Measurements from ENCODE around the gene RARA.
A peak's percentile ranks its signal among the peaks of the same experiment; 100 is the strongest.
"Not testable (repeated sequence)": the region's sequence is repeated elsewhere in the genome, so short reads cannot be mapped to it uniquely, and the experiment has no call there.

Gene RARA

DNA sequence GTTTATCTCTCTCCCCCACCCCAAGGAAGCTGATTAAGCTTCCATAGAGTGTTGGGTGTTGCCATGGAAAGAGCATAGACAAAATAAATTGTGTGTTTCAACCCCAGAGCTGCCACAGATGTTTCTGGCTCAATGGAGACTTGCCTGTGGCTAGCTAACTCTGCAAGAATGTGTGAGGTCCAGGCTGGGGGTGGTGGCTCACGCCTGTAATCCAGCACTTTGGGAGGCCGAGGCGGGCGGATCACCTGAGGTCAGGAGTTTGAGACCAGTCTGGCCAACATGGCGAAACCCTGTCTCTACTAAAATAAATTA lies 4.5 kb upstream of the RARA start:
- not testable (repeated sequence) for DNase-seq (ENCODE audit: low spot score in 2 of 2); H3K27me3 ChIP-seq (ENCODE audit: low read depth); H3K9me3 ChIP-seq; H3K4me3 ChIP-seq; H3K4me1 ChIP-seq
- peaks cover 48% of the 10 kb centered on the region for H3K36me3 ChIP-seq (replicated peaks)
- in situ Hi-C loops (cut with MboI; ENCODE audit: low sequenced_read_pairs) = loop anchor here (5.0 kb wide), 1 partner anchor 48 kb away; no protein-coding TSS in a partner anchor

DNA sequence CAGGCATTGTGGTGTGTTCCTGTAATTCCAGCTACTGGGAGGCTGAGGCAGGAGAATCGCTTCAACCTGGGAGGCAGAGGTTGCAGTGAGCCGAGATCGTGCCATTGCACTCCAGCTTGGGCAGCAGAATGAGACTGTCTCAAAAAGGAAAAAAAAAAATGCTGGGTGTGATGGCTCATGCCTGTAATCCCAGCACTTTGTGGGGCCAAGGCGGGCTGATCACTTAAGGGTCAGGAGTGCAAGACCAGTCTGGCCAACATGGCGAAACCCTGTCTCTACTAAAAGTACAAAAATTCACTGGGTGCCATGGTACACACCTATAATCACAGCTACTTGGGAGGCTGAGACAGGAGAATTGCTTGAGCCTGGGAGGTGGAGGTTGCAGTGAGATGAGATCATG lies 4.1 kb upstream of the RARA start:
- not testable (repeated sequence) for H3K27me3 ChIP-seq (ENCODE audit: low read depth); H3K4me3 ChIP-seq; DNase-seq (ENCODE audit: low spot score in 2 of 2); H3K4me1 ChIP-seq; H3K9me3 ChIP-seq
- peaks cover 44% of the 10 kb centered on the region for H3K36me3 ChIP-seq (replicated peaks)
- in situ Hi-C loops (cut with MboI; ENCODE audit: low sequenced_read_pairs) = loop anchor here (5.0 kb wide), 1 partner anchor 47 kb away; no protein-coding TSS in a partner anchor

DNA sequence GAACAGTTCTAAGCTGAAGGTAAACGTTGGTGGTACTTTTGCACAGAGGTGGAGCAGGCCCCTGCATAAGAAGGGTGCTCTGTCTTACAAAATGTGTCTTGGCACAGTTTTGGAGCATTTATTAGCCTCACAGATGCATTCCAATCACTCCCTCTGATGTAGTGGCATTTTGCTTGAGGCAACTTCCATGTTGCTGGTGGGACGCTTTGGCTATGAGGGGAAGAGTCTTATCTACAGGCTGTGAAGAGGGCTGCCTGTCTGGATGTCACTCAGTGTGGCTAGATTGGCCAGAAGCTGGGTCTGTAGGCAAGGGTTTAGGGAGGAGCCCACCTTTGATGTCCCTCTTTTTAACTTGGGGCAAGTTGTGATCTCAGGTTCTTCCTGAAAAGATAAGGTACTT lies 2.6 kb upstream of the RARA start:
- in situ Hi-C loops (cut with MboI; ENCODE audit: low sequenced_read_pairs) = no loop called here
- no peak for DNase-seq (ENCODE audit: low spot score in 2 of 2)
- Histone ChIP-seq H3K27me3 (ENCODE audit: low read depth) (no peaks in the 10 kb centered on the region), H3K4me1 (peaks cover 8% of the 10 kb centered on the region), H3K4me3 (no peak overlapping the region), H3K36me3 (replicated peaks) (peaks cover 29% of the 10 kb centered on the region), H3K9me3 (no peaks in the 10 kb centered on the region)

DNA sequence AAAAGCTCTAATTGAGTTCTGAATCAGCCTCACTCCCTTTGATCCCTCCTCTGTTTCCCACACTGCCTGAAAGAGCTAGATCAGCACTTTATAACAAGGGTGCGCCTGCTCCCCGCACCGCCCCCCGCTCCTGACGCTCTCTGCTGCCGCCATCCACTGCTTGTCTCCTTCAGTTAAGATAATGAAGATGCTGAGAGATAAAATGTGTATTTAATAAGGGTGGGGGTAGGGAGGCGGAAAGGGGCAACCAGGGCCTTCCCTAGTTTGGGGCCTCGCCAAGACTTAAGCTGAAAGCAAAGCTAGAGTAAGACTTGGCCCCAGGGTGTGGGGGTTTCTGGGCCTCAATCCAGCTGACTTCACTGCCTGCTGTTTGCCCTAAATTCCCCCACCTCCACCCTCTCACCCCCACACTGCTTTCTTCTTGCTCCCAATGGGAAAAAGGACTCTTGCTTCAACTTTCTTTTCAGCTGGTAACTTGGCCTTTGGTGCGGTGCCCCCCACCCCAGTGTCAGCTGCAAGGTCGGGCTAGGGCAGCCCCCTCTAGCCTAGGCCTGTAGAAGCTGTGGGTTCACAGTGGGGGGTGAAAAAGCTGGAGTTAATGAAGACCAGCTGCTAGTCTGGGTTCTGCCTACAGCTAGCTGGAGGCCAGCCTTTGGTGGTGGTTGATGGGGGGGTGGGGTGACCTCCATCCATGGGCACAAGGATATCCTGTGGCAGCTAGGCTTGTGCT lies 1.8 kb upstream of the RARA start:
- no peaks in the 10 kb centered on the region for H3K27me3 ChIP-seq (ENCODE audit: low read depth)
- in situ Hi-C loops (cut with MboI; ENCODE audit: low sequenced_read_pairs) = no loop called here
- H3K4me1 ChIP-seq = peaks cover 8% of the 10 kb centered on the region
- H3K36me3 ChIP-seq (replicated peaks) = peaks cover 21% of the 10 kb centered on the region
- DNase-seq (ENCODE audit: low spot score in 2 of 2) = peak in 1 of 2 experiments; percentile 52
- H3K4me3 ChIP-seq = no peak overlapping the region
- H3K9me3 ChIP-seq = no peaks in the 10 kb centered on the region

DNA sequence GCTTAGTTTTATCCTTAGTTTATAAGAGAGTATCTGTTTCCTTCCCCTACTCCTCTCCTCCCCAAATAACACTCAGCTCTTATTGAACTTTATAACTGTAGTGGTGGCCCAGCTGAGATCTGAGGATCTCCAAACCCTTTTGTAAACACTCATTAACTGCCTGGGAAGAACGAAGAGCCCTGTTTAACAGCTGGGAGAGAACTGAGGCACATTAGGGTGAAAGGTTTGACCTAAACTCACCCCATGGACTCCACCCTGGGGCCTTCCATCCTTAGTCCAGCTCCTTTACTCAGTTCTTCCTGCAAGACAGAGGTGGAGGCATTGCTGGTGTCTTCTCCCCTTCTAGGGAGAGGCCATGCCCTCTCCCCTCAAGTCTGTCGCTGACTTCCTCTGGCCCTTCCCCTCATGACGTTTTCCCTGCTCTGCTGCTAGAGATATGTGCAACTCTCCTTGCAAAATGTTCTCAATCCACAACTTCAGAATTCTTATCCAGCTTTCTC lies 1.2 kb upstream of the RARA start:
- in situ Hi-C loops (cut with MboI; ENCODE audit: low sequenced_read_pairs) = no loop called here
- Histone ChIP-seq H3K9me3 (no peaks in the 10 kb centered on the region), H3K4me3 (no peak overlapping the region), H3K4me1 (peaks cover 8% of the 10 kb centered on the region), H3K27me3 (ENCODE audit: low read depth) (no peaks in the 10 kb centered on the region), H3K36me3 (replicated peaks) (peaks cover 15% of the 10 kb centered on the region)
- no peak for DNase-seq (ENCODE audit: low spot score in 2 of 2)

DNA sequence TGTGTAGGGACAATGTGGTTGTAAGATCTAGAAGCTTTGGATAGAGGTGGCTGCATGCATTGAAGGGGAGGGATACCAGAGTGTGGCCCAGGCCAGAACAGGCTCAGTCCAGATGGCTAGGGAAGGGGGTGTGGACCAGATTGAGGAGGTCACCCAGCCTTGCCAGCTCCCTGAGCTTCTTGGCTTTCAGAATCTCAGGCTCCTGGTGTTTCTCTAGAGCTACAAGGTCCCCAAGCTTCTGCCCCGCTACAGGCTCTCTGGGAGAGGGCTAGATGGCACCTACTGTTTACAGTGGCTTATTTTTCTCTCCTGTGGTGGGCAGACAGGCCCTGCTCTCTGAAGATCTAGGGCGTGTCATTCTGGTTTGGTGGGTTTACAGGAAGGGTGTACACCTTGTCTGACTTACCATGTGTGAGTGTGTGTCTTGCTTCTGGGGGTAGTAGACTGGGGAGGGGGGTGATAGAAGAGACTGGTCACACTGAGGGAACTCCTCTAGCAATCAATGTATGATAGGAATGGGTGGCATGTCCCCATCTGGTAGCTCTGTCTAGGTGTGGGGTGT lies 1.1 kb downstream of the RARA start:
- DNase-seq (ENCODE audit: low spot score in 2 of 2) = no peak
- H3K9me3 ChIP-seq = no peaks in the 10 kb centered on the region
- H3K36me3 ChIP-seq (replicated peaks) = no peaks in the 10 kb centered on the region
- H3K27me3 ChIP-seq (ENCODE audit: low read depth) = no peaks in the 10 kb centered on the region
- H3K4me1 ChIP-seq = peaks cover 8% of the 10 kb centered on the region
- in situ Hi-C loops (cut with MboI; ENCODE audit: low sequenced_read_pairs) = no loop called here
- no peak overlapping the region for H3K4me3 ChIP-seq

DNA sequence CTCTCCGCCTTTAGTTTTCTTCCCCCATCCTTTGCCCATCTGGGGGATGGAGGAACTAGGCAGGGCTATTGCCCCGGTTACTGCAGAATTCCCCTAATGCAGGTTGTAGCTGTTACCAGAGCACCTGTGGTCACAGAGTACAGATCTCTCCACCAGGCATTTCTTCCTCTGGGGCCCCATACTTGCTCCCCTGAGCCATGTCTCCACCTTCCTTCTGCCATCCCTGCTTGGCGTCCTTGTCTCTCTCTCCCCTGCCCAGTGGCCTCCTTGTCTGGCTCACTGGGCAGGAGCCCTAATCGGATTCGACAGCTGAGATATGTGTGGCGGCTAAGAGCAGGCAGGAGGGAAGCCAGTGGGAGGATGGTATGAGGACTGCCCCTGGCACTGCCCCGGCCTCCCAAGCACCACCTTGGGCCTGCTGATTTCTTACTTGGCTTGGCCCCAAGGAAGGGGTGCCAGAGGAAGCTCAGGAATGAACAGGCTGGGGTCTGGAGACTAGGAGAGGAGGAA lies 2.0 kb downstream of the RARA start:
- Histone ChIP-seq H3K4me3 (no peak overlapping the region), H3K27me3 (ENCODE audit: low read depth) (no peaks in the 10 kb centered on the region), H3K9me3 (no peaks in the 10 kb centered on the region), H3K4me1 (peaks cover 8% of the 10 kb centered on the region), H3K36me3 (replicated peaks) (no peaks in the 10 kb centered on the region)
- DNase-seq (ENCODE audit: low spot score in 2 of 2) = no peak
- in situ Hi-C loops (cut with MboI; ENCODE audit: low sequenced_read_pairs) = no loop called here

DNA sequence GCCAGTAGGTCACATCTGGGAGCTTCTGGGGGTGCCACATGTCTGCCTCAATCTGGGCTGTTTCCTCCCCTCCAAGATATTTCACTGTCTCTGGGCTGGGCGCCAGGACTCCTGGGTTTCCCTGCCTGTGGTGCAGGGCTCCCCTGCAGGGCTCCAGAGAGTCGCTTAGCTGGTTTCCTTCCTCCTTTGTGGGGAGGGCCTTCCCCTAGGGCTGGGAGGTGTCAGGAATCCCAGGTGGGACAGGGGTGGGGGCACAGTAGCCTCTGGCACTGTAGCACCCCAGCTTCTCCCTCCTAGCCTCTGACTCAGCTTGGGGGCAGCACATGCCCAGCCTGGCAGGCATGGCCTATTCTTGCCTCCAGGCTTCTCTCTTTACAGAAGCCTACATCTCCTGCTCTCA lies 2.6 kb downstream of the RARA start:
- Histone ChIP-seq H3K4me3 (no peak overlapping the region), H3K4me1 (peaks cover 8% of the 10 kb centered on the region), H3K27me3 (ENCODE audit: low read depth) (no peaks in the 10 kb centered on the region), H3K36me3 (replicated peaks) (no peaks in the 10 kb centered on the region), H3K9me3 (no peaks in the 10 kb centered on the region)
- DNase-seq (ENCODE audit: low spot score in 2 of 2) = no peak
- in situ Hi-C loops (cut with MboI; ENCODE audit: low sequenced_read_pairs) = no loop called here

DNA sequence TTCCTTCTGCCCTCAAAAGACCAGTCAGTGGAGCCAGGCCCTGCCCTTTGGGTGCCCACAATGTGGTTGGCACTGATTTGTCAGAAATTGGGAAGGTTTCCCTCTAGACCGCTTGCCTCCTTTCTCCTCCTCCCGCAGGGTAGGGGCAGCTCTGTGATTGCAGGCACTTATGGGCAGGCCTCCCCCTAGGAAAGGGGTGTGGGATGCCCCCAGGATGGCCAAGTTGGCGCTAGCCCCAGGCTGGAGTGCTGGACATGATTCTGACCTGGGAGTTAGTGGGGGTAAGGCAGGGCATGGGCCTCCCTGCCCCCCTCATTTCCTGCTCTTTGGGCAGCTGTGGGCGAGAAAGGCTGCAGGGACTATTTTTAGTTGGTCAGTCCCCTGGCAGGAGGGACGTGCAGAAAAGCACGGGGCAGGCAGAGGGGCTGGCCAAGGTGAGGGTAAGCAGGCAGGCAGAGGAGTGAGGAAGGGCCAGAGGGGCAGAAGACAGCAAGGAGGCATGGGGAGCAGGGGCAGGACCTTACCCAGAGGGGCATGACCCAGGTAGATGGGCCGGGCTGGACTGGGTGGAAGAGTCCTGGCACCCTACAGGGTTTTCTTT lies 3.3 kb downstream of the RARA start:
- Histone ChIP-seq H3K27me3 (ENCODE audit: low read depth) (no peaks in the 10 kb centered on the region), H3K9me3 (no peaks in the 10 kb centered on the region), H3K36me3 (replicated peaks) (no peaks in the 10 kb centered on the region), H3K4me1 (peaks cover 3% of the 10 kb centered on the region), H3K4me3 (no peak overlapping the region)
- in situ Hi-C loops (cut with MboI; ENCODE audit: low sequenced_read_pairs) = no loop called here
- no peak for DNase-seq (ENCODE audit: low spot score in 2 of 2)

DNA sequence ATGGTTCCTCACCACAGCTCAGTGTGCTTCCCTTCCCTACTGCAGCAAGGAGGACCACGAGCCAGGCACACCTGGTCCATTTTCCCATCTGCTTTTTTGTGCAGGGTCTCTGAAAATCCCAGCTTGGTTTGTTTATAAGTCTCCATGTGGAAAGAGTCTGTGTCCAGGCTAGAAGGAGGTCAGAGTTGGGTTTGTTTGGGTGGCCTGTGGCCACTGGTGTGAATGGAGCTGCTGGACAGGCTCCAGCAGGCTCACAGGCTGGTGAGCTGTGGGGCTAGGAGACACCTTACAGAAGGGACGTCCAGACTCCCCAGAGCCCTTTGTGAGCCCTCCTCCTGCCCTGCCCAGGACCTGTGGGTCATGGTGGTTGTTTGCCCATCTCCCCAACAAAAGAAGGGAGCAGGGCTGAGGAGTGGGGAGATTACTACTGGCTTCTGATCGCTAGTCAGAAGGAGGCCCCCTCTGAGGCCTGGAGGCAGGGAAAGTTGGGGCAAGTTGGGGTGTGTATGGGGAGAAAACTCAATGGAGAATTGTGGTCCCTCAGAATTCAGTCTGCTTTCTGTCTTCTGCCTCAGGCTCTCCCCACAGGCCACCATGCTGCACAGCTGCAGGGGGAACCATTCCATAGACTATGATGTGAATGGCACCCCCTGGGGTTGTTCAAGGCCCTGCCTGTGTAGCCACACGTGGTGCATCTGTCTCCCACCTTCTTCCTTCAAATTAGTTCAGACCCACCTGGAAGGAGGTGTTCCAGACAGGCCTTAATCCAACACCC lies 4.1 kb downstream of the RARA start:
- Histone ChIP-seq H3K9me3 (no peaks in the 10 kb centered on the region), H3K4me3 (no peak overlapping the region), H3K27me3 (ENCODE audit: low read depth) (no peaks in the 10 kb centered on the region), H3K36me3 (replicated peaks) (no peaks in the 10 kb centered on the region), H3K4me1 (peaks cover 7% of the 10 kb centered on the region)
- no peak for DNase-seq (ENCODE audit: low spot score in 2 of 2)
- in situ Hi-C loops (cut with MboI; ENCODE audit: low sequenced_read_pairs) = no loop called here

DNA sequence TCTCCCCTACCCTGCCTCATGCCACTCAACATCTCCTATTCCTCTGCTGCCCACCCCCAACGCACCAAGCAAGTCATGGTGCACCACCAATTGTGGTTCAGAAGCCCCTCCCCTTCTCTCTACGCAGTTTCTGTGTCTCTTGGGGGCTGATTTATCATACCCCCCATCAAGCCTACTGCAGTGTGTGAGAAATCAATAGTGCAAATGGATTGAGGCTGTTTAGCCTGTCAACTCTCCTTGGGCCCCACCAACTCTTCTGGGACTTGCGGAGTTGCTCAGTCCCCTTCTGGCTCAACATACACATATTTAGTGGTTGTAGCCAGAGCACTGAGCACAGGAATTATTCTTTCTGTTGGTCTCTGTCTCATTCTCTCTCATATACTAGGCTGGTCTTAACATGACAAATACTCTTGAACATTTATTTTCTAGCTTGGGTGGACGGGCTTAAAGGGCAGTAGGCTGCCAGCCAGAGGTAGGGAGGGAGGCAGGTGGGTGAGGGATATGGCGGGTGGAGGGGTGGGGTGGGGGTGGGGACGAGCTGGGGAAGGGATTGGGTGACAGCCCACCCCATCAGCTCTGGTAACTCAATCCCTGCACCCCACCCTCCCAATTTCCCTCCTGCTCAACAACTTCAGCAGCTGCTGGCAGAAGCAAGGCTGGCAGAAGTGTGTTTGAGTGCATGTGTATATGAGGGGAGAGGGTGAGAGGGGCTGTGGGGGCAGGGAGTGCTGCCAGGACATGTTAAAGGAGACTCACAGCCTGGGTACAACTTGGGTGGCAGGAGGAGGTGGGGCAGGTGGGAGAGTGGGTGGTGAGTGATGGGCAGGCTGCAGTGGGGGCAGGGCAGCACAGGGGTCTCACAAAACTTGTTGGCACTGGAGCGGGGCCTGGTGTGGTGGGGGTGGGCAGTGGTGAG lies 4.9 kb downstream of the RARA start:
- H3K9me3 ChIP-seq = no peaks in the 10 kb centered on the region
- H3K27me3 ChIP-seq (ENCODE audit: low read depth) = no peaks in the 10 kb centered on the region
- peaks cover 3% of the 10 kb centered on the region; the same call in 1 of the 2 replicates for H3K36me3 ChIP-seq (replicated peaks)
- in situ Hi-C loops (cut with MboI; ENCODE audit: low sequenced_read_pairs) = no loop called here
- DNase-seq (ENCODE audit: low spot score in 2 of 2) = no peak
- peaks cover 7% of the 10 kb centered on the region for H3K4me1 ChIP-seq
- H3K4me3 ChIP-seq = no peak overlapping the region

DNA sequence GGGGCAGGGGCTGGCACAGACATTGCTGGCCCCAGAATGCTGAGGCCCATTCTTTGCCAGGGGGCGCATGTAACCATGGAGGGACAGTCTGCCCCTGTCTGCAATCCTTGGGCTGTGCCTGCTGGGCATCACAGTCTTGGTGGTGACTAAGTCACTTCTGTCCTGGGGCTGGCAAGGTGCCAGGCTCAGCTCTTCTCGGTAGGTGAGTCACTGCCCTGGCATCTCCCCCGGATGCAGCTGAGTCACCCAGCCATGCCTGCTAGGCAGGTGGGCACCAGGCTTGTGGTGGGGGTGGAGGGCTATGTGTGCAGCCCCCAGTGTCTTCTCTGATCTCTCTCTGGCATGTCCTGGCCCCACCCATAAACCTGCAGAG lies 5.6 kb downstream of the RARA start:
- in situ Hi-C loops (cut with MboI; ENCODE audit: low sequenced_read_pairs) = no loop called here
- Histone ChIP-seq H3K36me3 (replicated peaks) (peaks cover 3% of the 10 kb centered on the region; the same call in 1 of the 2 replicates), H3K4me3 (no peak overlapping the region), H3K4me1 (peaks cover 11% of the 10 kb centered on the region), H3K27me3 (ENCODE audit: low read depth) (no peaks in the 10 kb centered on the region), H3K9me3 (no peaks in the 10 kb centered on the region)
- DNase-seq (ENCODE audit: low spot score in 2 of 2) = no peak

DNA sequence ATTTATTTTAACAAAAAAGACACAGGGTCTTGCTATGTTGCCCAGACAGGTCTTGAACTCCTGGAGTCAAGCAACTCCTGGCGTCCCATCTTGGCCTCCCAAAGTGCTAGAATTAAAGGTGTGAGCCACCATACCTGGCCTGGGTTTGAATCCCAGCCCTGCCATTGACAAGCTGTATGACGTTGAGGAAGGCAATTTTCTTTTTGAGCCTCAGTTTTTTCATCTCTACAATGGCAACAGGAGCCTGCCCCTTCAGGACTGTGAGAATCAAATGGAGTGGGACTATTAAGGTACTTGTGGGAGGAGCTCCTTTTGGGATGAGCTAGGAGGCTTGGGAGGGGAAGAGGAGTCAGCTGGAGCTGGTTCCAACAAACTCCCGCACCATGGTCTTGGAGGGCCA lies 6.2 kb downstream of the RARA start:
- in situ Hi-C loops (cut with MboI; ENCODE audit: low sequenced_read_pairs) = no loop called here
- DNase-seq (ENCODE audit: low spot score in 2 of 2) = no peak
- H3K4me1 ChIP-seq = peaks cover 11% of the 10 kb centered on the region

More for the DNA sequence above, 6.2 kb downstream of the RARA start:
- Histone ChIP-seq H3K9me3 (no peaks in the 10 kb centered on the region), H3K27me3 (ENCODE audit: low read depth) (no peaks in the 10 kb centered on the region), H3K4me3 (no peak overlapping the region), H3K36me3 (replicated peaks) (peaks cover 3% of the 10 kb centered on the region; the same call in 1 of the 2 replicates)
